Parietal lobe (tissue), 2 donors: ENCODE results near the gene DERL3. TPM values are rescaled to one million over a fixed set of nuclear protein-coding genes. Genes with fewer than 3 reads are reported as not detected.

Experiments used
- small RNA-seq: library from RNA; depleted of rRNA; stranded (forward); fragments of <200 nt; gene quantifications from one replicate; pipeline ENCODE3, GENCODE V24; 2014; ENCODE audit warnings: low replicate concordance
- total RNA-seq: library from RNA; depleted of rRNA; stranded (reverse); fragments of >200 nt; gene quantifications from one replicate; pipeline ENCODE4 v1.2.3, GENCODE V29; 2014

Gene DERL3
- 2.2 TPM for total RNA-seq

GRCh38 chr22:23838681-23839468, at the start of gene DERL3:
Gene DERL3 (minus strand): TSS chr22:23839006. CDS start chr22:23838987, 19 bp downstream.

GRCh38 chr22:23857606-23858483, 19.0 kb upstream of the DERL3 start, which contains the start of gene SLC2A11:
Gene SLC2A11 (plus strand): TSS chr22:23857875. CDS start chr22:23858000, 125 bp downstream.

GRCh38 chr22:23786752-23787599, 51.8 kb downstream of the DERL3 start, which contains the start of gene SMARCB1:
Gene SMARCB1 (plus strand): TSS chr22:23786966. CDS start chr22:23787170, 204 bp downstream.

Small RNA genes within 50 kb of the gene (small RNA-seq; reads per million reads assigned to genes)
- gene RN7SL268P: not detected

Other genes starting within 250 kb of the DERL3 start
- 1.6 TPM for gene DRICH1, start 206.7 kb downstream of the DERL3 start, total RNA-seq
- gene RGL4, start 148.0 kb downstream of the DERL3 start, total RNA-seq: not detected
- gene ZNF70, start 87.9 kb downstream of the DERL3 start, total RNA-seq: 9.7 TPM
- not detected for gene VPREB3, start 84.6 kb downstream of the DERL3 start, total RNA-seq
- not detected for gene C22orf15, start 76.0 kb downstream of the DERL3 start, total RNA-seq
- gene CHCHD10, start 71.0 kb downstream of the DERL3 start, total RNA-seq: 5.3 TPM
- 23.8 TPM for gene MMP11, start 66.2 kb downstream of the DERL3 start, total RNA-seq
- gene SMARCB1, start 52.0 kb downstream of the DERL3 start, total RNA-seq: 56.0 TPM
- 25.4 TPM for gene SLC2A11, start 18.9 kb upstream of the DERL3 start, total RNA-seq
- 82.9 TPM for gene MIF, start 55.4 kb upstream of the DERL3 start, total RNA-seq
- 1.9 TPM for gene GSTT2B, start 122.2 kb upstream of the DERL3 start, total RNA-seq
- 2.5 TPM for gene DDTL, start 127.9 kb upstream of the DERL3 start, total RNA-seq
- 37.9 TPM for gene DDT, start 135.4 kb upstream of the DERL3 start, total RNA-seq
- gene GSTT2, start 141.1 kb upstream of the DERL3 start, total RNA-seq: 0.94 TPM
- gene GSTT4, start 166.4 kb upstream of the DERL3 start, total RNA-seq: not detected
- gene CABIN1, start 172.3 kb upstream of the DERL3 start, total RNA-seq: 114 TPM